Measurements from ENCODE around the gene TRAM2.

The TRAM2 gene

GRCh38 chr6:52531834-52532233 is 45.0 kb downstream of the TRAM2 start:
- no peak for DNase-seq

GRCh38 chr6:52531396-52531795 is 45.5 kb downstream of the TRAM2 start:
- no peak for DNase-seq

- no peak for DNase-seq
Measured at GRCh38 chr6:52530351-52530750, 46.5 kb downstream of the TRAM2 start.

GRCh38 chr6:52529311-52529710 is 47.5 kb downstream of the TRAM2 start:
- no peak for DNase-seq

- DNase-seq = no peak
Measured at GRCh38 chr6:52527436-52527835, 49.4 kb downstream of the TRAM2 start.

GRCh38 chr6:52526634-52527033 is 50.2 kb downstream of the TRAM2 start:
- no peak for DNase-seq

- no peak for DNase-seq
Measured at GRCh38 chr6:52524918-52525317, 51.9 kb downstream of the TRAM2 start.

GRCh38 chr6:52523378-52524142 is 53.3 kb downstream of the TRAM2 start:
- DNase-seq = no peak

- DNase-seq = no peak
Measured at GRCh38 chr6:52522655-52523054, 54.2 kb downstream of the TRAM2 start.

GRCh38 chr6:52522151-52522626 is 54.7 kb downstream of the TRAM2 start:
- no peak for DNase-seq

GRCh38 chr6:52519618-52520017 is 57.2 kb downstream of the TRAM2 start:
- no peak for DNase-seq

- DNase-seq = no peak
Measured at GRCh38 chr6:52518279-52518945, 58.4 kb downstream of the TRAM2 start.

- peak in 49 of 56 donors; percentile 11 to 92 (median 51) for DNase-seq
Measured at GRCh38 chr6:52517502-52518278, 59.2 kb downstream of the TRAM2 start.

- DNase-seq = no peak
Measured at GRCh38 chr6:52516943-52517342, 59.9 kb downstream of the TRAM2 start.

GRCh38 chr6:52516269-52516668 is 60.6 kb downstream of the TRAM2 start:
- no peak for DNase-seq

- DNase-seq = no peak
Measured at GRCh38 chr6:52515219-52515960, 61.5 kb downstream of the TRAM2 start.

GRCh38 chr6:52514514-52514913 is 62.3 kb downstream of the TRAM2 start:
- no peak for DNase-seq

- no peak for DNase-seq
Measured at GRCh38 chr6:52513896-52514295, 63.0 kb downstream of the TRAM2 start.

GRCh38 chr6:52513464-52513863 is 63.4 kb downstream of the TRAM2 start:
- DNase-seq = no peak

- DNase-seq = no peak
Measured at GRCh38 chr6:52512199-52512598, 64.7 kb downstream of the TRAM2 start.

GRCh38 chr6:52511572-52512151 is 65.2 kb downstream of the TRAM2 start:
- no peak for DNase-seq
